Activated CD4-positive, alpha-beta T cell treated with anti-CD3 and anti-CD28 coated beads for 48 hours (primary cell): Measurements from ENCODE around the gene NR2E3.
A peak's percentile ranks its signal among the peaks of the same experiment; 100 is the strongest.

ENCODE experiments used
- DNase-seq: peaks from one replicate; pipeline ENCODE4 v3.0.0-alpha.2; 2020

NR2E3 gene

DNA sequence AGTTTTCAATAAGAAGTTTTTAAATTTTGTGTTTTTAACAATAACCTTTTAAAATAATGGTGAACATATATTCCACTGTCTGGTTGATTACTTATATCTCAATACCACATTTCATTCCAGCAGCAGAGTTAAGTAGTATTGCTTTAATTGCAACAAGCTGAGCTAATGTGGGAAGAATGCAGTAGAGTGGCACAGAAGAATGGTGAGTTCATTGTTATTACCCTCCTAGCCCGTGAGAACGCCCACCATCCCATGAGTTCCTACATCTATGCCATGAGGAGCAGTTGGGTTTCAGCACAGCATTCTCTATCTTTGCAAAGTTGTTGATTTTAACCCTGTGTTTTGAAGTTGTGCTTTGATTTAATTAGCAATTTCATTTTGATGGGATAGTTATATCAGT lies 17.8 kb upstream of the NR2E3 start:
- DNase-seq, result no peak

DNA sequence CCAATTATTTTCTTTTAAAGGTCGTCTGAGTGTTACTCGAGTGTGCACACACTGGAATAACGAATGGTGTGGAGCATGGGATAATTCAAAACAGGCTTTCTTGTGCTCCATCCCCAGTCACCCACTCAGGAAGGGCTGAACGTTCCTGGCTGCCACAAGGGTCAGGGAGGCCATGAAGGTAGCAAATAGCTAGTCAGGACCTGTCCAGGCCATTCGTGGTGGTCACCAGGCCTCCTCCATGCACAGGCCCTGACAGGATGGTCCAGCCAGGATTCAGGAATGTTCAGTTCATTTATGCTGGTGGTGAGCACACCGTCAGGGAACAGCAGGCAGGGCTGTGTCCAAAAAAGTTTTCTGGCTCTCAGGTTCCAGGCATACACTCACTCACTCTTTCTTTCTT lies 11.7 kb upstream of the NR2E3 start:
- no peak for DNase-seq

DNA sequence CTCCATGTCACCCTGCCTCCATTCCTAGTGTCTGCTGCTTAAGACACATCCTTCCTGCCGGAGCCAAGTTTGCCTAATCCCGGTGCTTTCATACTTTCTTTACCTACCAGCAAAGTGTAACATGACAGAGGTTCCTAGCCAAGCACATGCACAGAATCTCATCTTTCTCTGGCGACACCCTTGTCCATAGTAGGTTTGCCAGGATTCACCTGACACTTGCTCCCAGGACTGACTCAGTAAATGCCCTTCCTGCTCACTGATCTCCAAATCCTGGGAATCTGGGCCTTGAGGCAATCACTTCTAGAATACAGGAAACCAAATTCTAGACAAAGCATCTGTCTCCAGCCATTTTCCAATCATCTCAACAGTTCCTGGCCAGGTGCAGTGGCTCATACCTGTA lies 10.2 kb upstream of the NR2E3 start:
- DNase-seq, result no peak

DNA sequence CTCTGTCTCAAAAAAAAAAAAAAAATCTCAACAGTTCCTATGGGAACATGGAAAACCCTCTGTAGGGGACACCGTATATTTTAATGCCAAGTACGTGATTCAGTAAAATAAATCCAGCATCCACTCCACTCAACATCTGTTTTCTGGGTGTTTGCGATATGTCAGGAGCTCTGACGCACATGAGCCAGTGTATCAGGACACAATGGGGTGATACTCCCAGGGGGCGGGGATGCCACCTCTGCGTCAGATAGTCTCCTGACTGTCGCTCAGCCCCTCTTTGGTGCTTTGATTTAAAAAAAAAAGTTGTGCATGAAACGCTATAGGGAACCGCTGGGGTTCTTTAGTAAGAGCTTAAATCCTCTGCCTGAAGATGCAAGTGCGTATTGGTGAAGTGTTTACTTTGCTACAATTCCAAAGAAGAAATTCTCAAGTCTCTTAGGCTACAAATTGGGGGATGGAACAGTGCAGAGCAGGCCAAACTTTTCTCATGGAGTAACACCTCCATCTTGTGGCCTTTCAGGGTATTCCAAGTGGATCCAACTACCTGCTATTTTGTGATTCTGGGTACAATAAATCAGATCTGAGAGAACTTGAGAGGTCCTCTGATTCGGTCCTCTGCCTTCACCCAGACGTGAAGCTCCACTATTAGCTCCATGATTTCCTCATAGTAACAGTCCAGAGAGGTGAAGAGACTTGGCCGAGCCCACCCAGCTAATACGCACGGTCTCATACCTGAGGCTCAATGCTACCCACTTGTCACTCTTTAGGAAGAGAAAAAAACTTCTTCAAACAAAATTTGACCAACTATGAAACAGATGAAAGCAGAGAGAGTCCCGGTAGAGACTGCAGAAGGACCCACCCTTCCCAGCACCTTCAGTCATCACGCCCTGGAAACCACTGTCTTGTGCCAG lies 9.3 kb upstream of the NR2E3 start:
- peak; percentile 41 for DNase-seq

DNA sequence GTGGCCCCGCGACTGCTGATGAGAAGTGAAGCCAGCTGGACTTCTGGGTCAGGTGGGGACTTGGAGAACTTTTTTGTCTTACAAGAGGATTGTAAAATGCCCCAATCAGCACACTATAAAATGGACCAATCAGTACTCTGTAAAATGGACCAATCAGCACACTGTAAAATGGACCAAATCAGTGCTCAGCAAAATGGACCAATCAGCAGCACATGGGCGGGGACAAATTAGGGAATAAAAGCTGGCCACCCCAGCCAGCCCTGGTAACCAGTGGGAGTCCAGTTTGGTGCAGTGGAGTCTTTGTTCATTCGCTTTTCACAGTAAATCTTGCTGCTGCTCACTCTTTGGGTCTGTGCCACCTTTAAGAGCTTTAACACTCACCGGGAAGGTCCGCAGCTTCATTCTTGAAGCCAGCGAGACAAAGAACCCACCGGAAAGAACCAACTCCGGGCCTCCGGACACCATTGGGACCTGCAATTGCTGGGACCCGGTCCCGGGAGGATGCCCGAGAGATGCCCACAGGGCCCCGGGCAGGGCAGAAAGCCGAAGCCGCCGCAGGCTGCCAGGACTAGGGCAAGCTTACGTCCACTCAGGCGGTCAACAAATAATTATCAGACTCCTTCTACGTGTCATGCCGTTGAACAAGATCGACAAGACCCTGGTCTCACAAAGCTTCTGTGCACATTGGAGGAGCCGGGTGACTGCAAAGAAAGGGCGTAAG lies 8.3 kb upstream of the NR2E3 start:
- no peak for DNase-seq

DNA sequence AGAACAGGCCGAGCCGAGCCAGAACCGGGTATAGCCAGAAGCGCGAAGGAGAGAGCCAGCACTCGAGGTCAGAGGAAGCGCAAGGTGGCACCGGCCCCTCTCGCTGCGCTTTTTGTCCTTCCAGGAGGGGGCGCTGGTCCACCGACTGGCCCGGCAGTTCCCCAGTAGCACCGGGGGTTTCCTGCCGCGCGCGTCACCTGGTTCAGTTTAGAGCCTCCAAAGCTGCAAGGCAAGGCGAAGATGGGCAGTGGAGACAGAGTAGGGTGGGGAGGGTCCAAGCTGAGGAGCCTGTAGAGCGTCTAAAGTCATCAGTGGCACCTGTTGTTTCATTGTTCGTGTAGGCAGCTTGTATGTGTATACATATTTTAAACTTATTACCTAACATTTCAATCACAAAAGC lies 7.6 kb upstream of the NR2E3 start:
- DNase-seq, result peak; percentile 65

DNA sequence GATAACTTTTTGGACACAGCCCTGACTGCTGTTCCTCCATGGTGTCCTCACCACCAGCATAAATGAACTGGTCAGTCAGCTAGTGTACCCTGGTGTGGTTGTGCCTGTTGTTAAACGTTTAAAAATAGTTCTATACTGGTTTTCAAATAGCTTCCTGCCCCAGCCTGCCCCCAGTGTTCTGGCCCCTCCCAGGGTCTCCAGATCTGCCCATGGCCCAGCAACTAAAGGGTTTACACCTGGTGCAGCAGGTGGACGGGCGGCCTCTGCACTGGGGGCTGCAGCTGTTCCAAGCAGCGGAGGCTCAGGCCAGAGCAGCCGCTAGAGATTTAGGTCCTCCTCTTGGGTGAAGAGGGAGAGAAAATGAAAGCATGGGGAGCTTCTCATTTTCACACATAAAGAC lies 6.1 kb upstream of the NR2E3 start:
- no peak for DNase-seq

DNA sequence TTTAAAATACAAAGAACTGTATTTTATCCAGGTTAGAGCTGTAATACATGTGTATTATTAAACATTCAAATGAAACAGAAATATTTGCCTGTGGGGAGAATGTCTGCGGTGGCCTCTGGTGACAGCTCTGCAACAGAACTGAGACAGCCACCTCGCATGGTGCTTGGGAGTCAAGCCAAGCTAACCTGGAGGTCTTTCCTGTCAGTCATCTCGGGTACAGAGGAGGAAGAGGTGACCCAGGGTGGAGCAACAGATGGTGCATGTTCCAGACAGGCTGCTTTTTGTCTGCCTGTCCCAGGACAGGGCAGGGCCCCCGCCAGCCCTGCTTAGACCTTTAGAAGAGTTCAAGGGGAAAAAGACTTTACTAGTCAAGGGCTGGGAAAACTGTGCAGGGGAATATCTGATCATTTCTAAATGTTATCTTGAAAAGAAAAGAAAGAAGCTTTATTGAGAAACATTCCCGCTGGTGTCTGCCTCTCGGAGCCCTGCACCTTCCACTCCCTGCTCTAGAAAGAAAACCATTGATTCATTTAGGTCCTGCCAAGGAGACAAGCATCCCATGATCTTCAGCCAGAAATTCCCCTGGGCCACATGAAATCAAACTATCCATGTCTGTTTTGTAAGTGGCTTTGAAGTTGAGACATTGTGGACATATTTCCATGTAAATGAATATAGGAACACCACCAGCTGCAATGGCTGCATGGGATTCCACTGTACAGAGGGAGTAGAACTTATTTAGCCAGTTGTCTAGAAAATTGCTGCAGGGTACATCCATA lies 5.5 kb upstream of the NR2E3 start:
- DNase-seq, result no peak

DNA sequence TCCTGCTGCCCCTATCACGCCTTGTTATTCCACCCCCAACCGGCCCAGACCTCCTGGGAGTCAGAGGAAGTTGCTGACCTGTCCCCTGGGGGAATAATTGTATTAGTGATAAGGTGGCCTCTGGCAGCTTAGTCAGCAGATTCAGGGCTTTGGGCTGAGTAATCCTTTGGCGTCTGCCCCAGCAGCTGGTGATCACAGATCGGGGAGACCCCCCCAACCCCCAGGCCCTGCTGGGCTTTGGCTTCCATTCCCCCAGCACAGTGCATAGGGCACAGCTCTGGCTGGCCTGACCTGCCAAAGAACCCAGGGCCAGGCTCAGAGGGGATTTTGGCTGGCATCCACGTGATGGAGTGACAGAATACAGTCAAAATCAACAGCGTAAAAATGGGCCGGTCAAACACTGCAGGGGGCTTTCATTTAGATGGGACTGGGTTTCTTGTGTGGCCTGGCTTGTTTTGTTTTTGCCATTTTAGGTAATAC lies 3.9 kb upstream of the NR2E3 start:
- no peak for DNase-seq

DNA sequence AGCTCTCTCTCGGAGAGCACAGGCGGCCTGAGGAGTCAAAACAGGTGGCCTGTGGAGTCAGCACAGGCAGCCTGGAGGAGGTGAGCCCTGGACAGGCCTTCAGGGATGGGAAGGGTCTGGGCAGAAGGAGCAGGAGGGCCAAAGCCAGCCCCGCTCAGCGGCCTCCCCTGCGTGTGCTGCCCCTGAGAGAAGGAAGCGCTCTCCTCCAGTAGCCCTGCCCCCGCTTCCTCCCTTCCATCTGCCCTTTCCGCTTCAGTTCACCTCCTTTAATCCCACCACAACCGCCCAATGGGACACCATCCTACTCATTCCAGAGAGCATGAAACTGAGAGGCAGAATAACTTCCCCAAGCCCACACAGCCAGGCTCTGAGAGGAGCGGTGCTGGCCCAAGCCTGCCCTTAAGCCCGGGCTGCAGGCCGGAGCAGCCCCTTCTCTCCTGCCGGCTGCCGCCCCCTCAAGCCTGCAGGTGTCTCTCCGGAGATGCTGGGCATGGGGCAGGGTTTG lies 3.2 kb upstream of the NR2E3 start:
- DNase-seq, result no peak

DNA sequence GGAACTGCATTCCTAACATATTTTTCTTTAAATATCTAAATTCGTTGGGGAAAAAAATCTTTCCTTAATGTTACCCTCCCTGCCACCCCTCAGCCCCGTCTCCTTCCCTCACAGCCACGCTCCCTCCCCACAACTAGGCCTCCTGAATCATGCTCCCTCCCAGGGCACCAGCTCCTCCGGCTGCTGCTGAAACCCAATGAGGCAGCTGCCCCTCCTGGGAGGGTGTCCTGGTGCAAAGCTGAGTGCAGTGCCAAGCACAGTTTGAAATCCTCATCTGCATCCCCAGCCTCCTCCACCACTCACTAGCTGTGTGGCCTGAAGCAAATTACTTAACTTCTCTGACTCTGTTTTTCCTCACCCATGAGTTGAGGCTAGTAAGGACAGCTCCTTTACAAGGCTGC lies 2.7 kb upstream of the NR2E3 start:
- no peak for DNase-seq

DNA sequence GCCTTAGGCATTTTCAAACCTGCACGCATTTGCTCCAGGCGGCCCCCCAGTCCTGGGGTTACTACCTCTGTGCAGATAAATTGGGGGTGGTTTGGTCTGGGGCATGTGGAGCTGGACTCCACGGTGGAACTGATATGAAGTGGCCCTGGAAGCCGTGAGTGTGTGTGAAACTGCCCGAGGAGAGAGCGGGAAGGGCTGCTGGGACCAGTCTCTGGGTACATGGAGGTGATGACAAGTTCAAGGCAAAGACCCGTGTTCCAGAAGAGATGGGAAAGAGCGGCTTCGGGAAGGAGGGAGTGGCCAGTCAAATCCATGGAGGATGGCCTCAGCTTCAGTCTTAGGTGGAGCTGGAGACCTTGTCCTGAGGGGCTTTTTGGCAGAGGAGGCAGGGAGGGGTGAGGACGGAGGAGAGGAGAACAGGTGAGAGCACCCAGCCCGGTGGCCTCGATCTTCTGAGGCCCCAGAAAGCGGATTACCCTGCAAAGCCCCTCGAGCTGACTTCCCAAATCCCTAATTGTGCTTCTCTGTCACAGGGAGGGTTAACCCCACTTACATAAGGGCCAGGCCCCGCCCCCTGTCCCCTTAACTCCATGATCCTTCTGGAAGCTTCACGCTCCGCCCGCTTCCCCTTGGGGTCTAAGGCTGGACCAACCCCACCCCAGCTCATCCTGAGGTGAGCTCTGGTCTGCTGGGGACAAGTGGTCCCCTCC lies 1.9 kb upstream of the NR2E3 start:
- DNase-seq, result no peak

DNA sequence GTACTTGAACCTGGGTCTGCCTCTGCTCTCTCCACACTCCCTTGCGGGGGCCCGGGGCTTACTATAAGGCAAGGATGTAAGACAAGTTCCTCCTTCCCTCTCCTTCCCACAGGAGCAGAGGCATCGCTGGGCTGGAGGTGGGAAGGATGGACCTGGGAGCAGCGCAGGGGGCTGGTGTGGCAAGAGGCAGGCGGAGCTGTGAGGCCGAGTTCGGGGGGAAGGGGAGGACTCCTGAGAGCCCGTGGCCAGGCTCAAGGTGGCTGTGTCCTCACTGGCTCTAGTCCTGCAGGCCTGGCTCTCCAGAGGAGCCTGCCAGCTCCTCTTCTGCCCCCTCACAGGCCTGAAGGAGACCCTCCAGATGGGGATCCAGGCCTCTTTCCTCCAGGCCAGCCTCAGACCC lies 1.0 kb upstream of the NR2E3 start:
- no peak for DNase-seq

DNA sequence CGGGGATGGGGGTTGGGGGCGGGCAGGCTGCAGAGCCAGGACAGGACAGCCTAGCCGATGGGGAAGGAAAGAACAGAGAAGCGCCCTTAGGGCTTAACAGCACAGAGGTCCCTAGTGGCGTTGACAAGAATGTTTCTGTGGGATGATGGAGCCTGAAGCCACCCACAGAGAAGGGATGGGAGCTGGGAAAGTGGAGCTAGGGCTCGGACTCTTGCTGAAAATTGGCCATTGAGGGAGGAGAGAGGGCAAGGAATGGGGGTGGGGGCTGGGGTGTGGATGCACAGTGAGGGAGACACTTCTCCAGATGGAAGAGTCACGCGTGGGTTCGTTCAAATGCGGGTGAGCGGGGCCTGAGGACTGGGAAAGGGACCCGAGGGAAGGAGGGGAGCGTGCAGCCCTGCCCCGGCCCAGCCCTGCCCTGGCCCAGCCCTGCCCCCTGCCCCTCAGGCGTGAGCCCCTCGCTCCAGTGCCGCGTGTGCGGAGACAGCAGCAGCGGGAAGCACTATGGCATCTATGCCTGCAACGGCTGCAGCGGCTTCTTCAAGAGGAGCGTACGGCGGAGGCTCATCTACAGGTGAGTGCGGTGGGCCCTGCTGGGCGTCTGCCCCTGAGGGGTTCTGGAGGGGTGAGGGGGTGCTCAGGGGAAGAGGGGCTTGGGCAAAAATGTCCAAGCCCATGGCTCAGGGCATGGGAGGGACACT lies 832 bp downstream of the NR2E3 start:
- DNase-seq, result no peak

DNA sequence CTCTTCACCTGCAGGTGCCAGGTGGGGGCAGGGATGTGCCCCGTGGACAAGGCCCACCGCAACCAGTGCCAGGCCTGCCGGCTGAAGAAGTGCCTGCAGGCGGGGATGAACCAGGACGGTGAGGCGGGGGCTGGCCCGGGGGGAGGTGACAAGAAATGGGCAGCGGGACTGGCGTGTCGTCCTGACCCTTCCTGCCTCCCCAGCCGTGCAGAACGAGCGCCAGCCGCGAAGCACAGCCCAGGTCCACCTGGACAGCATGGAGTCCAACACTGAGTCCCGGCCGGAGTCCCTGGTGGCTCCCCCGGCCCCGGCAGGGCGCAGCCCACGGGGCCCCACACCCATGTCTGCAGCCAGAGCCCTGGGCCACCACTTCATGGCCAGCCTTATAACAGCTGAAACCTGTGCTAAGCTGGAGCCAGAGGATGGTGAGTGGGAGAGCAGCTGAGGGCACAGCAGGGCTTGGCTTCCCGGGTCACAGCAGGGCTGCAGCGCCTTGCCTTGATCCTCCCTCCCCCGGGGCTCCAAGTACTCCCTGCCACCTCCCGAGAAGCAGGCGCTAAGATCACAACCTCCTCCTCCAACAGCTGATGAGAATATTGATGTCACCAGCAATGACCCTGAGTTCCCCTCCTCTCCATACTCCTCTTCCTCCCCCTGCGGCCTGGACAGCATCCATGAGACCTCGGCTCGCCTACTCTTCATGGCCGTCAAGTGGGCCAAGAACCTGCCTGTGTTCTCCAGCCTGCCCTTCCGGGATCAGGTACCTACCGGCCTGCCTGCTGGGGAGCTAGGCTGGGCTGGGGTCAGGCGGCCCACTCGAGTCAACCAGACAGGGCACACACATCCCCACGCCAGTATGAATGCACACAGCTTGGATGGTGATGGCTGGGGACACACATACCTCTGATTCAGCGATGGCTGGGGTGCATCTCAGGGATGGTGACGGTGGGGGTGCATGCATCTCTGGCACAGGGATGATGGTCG lies 1.7 kb downstream of the NR2E3 start:
- no peak for DNase-seq

DNA sequence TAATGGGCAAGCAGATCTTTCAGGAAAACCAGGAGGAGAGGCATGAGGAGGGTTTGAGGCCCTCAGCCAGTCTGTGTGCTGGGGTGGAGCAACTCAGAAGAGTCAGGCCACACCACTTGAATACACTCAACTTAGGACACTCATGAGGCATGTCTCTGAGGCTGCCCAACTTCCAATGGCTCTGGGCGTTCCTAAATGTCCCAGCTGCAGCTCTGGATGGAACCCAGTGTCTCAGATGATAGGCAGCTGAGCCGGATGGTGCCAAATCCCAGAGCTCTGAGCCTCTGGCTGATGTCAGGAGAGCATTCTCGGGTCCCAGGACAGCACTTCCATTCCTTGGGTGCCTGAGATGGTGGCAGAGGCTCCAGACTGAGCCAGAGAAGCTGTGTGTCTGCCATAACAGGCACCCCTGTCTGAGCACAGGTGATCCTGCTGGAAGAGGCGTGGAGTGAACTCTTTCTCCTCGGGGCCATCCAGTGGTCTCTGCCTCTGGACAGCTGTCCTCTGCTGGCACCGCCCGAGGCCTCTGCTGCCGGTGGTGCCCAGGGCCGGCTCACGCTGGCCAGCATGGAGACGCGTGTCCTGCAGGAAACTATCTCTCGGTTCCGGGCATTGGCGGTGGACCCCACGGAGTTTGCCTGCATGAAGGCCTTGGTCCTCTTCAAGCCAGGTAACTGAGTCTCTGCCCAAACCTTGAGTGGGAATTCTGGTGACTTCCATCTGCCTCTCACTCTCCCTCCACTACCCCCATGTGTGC lies 2.8 kb downstream of the NR2E3 start:
- DNase-seq, result no peak

DNA sequence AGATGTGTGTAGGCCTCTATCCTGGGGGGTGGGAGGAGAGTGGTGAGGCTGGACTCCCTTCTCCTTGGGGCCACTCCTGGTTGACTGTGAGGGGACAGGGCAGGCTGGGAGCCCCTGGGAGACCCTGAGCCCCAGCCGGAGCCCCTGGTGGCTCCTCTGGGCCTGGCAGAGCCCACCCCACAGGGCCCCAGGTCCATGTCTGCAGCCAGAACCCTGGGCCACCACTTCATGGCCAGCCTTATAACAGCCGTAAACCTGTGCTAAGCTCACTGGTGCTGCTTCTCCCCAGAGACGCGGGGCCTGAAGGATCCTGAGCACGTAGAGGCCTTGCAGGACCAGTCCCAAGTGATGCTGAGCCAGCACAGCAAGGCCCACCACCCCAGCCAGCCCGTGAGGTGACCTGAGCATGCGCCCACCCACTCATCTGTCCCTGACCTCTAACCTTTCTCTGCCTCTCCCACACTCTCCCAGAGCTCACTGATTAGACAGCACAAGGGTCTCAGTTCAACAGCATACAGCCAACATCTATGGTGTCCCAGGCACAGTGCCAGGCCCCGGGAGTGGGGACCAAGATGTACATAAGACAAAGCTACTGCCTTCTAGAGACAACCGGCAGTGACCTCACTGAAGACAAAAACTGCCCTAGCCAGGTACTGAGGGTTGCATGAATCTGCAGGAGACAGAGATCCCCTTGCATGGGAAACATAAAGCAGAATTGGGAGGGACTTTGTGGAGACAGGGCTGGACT lies 3.5 kb downstream of the NR2E3 start:
- DNase-seq, result no peak

DNA sequence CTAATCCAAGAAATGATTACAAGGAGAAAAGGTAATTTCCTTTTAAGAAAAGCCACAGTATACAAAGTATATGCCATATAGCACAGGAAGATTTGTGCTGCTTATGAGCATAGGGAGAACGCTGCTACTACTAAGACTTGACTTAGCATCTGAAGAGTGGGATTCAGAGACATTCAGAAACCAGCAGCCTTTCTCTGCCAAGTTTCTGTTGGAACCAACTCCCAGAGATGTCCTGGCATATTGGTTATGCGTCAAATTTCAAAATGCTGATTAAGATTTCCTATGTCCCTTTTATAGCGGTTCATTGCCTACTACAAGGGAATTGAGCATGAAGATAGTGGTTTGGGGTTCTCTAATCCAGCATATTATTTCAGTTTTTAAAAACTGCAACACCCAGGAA lies 4.9 kb downstream of the NR2E3 start:
- DNase-seq, result no peak

DNA sequence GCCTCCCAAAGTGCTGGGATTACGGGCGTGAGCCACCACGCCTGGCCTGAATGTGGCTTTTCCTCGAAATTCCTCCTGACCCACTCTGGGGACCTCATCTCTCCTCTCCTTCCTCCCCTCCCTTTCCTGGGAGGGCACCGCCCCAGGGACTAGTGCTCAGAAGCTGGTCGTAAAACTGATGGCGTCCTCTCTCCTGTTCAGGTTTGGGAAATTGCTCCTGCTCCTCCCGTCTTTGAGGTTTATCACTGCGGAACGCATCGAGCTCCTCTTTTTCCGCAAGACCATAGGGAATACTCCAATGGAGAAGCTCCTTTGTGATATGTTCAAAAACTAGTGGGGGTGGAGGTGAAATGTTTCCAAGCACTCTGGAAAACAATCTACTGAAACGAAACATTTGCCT lies 7.0 kb downstream of the NR2E3 start:
- no peak for DNase-seq
